ENCODE measurements around the gene CEP131.

GRCh38 chr17:81151278-81151677, 71.5 kb downstream of the CEP131 start:
- no peak for TF ChIP-seq CTCF (IDR thresholded peaks at IDR 0.05)
- no peak for TF ChIP-seq POLR2A (IDR thresholded peaks at IDR 0.05)

All from vagina (tissue), 2 donors.